ENCODE data around the gene ADD2.
"Not testable (repeated sequence)": the region's sequence is repeated elsewhere in the genome, so short reads cannot be mapped to it uniquely, and the experiment has no call there.

The ADD2 gene, protein sequence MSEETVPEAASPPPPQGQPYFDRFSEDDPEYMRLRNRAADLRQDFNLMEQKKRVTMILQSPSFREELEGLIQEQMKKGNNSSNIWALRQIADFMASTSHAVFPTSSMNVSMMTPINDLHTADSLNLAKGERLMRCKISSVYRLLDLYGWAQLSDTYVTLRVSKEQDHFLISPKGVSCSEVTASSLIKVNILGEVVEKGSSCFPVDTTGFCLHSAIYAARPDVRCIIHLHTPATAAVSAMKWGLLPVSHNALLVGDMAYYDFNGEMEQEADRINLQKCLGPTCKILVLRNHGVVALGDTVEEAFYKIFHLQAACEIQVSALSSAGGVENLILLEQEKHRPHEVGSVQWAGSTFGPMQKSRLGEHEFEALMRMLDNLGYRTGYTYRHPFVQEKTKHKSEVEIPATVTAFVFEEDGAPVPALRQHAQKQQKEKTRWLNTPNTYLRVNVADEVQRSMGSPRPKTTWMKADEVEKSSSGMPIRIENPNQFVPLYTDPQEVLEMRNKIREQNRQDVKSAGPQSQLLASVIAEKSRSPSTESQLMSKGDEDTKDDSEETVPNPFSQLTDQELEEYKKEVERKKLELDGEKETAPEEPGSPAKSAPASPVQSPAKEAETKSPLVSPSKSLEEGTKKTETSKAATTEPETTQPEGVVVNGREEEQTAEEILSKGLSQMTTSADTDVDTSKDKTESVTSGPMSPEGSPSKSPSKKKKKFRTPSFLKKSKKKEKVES

GRCh38 chr2:70767699-70768589 is at the start of gene ADD2:
ADD2 (minus strand) TSS chr2:70768200; CDS start chr2:70706408, 61,792 bp downstream.
- no peak for DNase-seq (ENCODE audit: low read depth in 2 of 2)

DNA sequence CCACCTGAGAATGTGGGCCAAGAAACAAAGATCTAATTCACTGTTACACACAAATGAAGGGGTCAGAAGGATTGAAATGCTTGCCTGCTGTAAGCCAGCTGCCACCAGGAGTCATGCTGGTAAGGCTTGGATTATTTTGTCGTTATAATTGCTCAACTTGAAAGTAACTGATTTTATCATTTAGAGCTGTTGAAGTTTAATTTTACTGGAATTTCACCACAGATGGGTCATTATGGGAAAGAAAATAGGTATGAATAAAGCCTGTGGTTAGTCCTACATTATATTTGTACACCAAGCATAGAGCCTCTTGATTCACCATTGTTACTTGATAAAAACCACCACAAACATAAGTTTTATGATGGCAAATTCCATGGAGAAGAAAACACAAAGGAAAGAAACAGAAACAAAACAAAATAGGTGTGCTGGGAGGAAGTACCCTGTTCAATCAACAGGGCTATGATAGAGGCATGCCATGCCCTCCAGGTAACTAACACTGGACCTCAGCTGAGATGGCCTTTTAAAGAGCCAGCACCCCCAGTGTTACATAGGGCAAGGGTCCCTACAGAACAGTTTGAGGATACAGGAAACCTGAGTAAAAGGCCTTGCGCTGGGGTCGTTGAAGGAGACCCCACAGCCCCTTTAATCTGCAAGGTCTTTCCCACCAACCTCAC is 49.4 kb upstream of the ADD2 start:
- no peak for DNase-seq (ENCODE audit: low read depth in 2 of 2)

DNA sequence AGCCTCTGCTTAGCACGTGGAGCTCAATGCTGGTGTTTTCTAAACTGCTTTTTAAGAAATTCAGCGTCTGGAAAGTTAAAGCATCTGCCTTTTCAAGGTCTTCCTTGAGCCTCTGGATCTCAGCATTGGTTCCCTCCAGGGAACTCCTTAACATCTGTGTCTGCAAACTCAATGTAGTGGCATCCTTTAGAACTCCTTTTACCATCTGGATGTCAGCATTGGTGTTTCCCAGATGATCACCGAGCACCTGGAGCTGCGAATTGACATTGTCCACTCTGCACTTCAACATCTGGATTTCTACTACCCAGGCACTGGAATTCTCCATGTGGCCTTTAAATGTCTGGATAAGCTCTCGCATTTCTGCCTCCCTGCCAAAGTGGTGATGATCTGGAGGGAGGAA is 48.7 kb upstream of the ADD2 start:
- no peak for DNase-seq (ENCODE audit: low read depth in 2 of 2)

GRCh38 chr2:70808983-70809958 is 41.3 kb upstream of the ADD2 start:
- DNase-seq (ENCODE audit: low read depth in 2 of 2): no peak

- DNase-seq (ENCODE audit: low read depth in 2 of 2): no peak
Observed at GRCh38 chr2:70807828-70808118, 39.8 kb upstream of the ADD2 start.

DNA sequence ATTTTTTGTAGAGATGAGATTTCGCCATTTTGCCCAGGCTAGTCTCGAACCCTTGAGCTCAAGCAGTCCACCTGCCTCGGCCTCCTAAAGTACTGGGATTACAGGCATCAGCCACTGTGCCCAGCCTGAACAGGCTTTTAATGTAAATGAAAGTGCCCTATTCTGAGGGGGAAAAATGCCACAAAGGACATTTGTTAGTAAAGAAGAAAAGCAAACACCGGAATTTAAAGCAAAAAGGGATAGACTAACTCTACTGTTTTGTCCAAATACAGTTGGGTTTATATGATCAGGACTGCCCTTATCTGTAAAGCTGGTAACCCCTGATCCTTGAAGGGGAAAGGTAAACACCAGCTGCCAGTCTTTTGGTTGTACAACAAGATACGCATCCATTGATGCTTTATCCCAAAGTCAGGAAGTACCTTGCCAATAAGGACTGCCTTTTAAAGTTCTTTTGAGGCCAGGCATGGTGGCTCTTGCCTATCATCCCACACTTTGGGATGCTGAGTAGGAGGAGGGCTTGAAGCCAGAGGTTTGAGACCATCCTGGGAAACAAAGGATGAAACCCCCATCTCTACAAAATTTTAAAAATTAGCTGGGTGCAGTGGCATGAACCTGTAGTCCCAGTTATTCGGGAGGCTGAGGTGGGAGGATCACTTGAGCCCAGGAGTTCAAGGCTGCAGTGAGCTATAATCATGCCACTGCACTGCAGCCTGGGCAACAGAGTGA is 39.3 kb upstream of the ADD2 start:
- no peak for DNase-seq (ENCODE audit: low read depth in 2 of 2)

GRCh38 chr2:70806620-70807019 is 38.6 kb upstream of the ADD2 start:
- DNase-seq (ENCODE audit: low read depth in 2 of 2): no peak

DNA sequence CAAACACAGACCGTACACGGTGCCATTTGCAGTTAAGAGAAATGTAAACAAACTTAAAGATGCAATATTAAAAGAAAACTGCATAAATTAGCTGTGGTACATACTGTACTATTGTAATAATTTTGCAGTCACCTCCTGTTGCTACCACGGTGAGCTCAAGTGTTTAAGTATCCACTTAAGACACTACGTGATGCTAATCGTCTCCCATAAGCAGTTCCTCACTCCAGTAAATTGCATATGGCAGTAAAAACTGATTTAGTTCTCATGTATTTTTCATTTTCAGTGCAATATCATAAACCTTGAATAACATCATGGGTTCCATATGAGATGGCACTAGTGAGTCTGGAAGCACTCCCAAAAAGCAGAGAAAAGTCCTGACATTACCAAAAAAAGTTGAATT is 38.0 kb upstream of the ADD2 start:
- no peak for DNase-seq (ENCODE audit: low read depth in 2 of 2)

DNA sequence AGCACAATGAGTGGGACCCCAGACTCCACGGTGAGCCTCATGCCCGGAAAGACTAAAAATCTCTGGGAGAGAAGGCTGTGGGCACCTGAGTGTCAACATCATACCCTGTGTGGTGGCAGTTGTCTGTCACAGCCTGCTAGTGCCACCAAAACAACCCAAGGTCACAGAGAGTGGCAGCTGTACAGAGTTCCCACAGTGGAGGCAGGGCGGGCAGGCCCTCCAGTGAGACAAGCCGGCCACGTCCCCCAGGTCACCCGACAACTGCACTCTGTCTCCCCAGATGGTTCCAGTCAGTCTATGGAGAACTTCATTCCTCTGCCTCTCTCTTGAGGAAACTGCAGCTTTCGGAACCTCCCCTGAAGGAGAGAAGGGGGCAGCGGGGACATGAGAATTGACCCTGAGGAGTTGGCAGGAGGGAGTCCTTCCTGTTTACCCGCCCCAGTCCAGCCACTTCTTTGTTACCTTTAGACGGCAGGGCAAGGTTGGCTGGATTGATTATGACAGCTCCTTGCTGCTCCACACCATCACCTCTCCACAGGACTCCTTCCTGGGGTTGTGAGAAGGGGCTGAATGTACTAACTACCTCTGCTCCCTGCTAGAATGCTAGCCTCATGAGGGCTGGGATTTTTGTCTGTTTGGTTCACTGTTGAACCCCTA is 33.7 kb upstream of the ADD2 start:
- no peak for DNase-seq (ENCODE audit: low read depth in 2 of 2)

GRCh38 chr2:70799706-70800105 is 31.7 kb upstream of the ADD2 start:
- DNase-seq (ENCODE audit: low read depth in 2 of 2): no peak

GRCh38 chr2:70797996-70798395 is 30.0 kb upstream of the ADD2 start:
- DNase-seq (ENCODE audit: low read depth in 2 of 2): not testable (repeated sequence)

DNA sequence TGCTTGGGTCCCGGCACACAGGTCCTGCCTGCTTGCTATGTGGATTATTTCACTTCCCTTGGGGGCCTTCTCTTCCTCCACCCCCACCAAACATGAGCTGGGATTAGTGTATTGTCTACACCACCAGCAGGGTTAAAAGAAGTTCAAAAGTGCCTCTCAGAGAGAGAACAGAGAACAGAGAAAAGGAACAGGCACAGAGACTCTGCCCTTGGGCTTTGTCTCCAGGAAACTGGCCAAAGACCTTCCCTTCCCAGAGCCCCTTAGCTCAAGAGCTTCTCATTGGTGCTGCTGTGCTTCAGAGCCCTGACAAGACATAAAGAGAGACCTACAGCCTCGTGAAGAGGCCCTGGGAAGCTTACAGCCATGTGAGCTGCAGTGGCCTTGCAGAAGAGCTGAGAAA is 29.5 kb upstream of the ADD2 start:
- DNase-seq (ENCODE audit: low read depth in 2 of 2): no peak

GRCh38 chr2:70796262-70796661 is 28.3 kb upstream of the ADD2 start:
- DNase-seq (ENCODE audit: low read depth in 2 of 2): no peak

- no peak for DNase-seq (ENCODE audit: low read depth in 2 of 2)
Observed at GRCh38 chr2:70795164-70795995, 27.4 kb upstream of the ADD2 start.

- DNase-seq (ENCODE audit: low read depth in 2 of 2): no peak
Observed at GRCh38 chr2:70793450-70793849, 25.4 kb upstream of the ADD2 start.

- no peak for DNase-seq (ENCODE audit: low read depth in 2 of 2)
Observed at GRCh38 chr2:70790136-70790828, 22.3 kb upstream of the ADD2 start, which contains the start of gene FIGLA. FIGLA (minus strand) TSS chr2:70790643; CDS start chr2:70790638, 5 bp downstream.

GRCh38 chr2:70789304-70790135 is 21.5 kb upstream of the ADD2 start:
- peak; percentile 28 to 39 for DNase-seq (ENCODE audit: low read depth in 2 of 2)

Measured in activated CD8-positive, alpha-beta memory T cell treated with anti-CD3 and anti-CD28 coated beads for 4 hours (primary cell).